GM18861 (cell line): Measurements from ENCODE around the gene SEMA3D.

Source experiments
- ATAC-seq: cut with Tn5 transposase; IDR thresholded peaks from one replicate; pipeline ENCODE4 v1.9.1; 2021; ENCODE audit not compliant: unreplicated experiment

Gene SEMA3D

DNA sequence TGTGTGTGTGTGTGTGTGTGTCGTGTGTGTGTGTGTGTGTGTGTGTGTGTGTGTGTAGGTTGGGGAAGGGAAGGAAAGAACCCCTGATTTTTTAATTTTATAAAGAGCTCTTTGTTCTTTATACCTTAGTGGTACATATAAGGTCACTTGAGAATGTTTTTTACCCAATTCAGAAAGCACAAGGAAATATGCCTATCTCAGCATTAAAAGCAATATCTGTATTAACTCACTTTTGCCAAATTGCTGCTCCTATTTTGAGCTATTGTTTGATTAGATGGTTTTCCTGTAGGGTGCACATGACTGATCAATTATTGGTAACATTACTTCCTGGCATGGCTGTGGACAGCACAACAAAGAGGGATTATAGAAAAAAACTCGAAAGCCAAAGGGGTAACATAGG is 60.5 kb downstream of the SEMA3D start:
- ATAC-seq: no peak

DNA sequence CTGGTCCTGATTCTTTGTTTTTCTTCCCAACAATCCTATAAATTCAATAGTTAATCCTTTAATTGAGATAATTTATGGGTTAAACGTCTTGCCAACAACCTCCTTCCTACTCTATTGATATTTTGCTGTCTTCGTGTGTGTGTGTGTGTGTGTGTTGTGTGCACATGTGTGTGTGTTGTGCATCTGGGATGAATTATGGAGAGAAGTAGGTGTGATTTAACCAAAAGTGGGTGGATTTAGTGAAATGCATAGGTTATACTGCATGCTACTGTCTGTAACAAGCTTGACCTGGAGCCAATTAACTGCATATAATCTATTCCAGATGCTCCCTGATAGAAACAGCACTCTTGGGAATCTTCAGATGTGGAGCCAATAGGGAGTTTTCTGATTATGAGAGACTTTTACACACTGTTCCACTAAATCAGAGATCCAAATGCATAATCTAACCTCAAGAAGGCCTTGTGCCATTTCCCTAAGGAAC is 61.2 kb downstream of the SEMA3D start:
- ATAC-seq: no peak

DNA sequence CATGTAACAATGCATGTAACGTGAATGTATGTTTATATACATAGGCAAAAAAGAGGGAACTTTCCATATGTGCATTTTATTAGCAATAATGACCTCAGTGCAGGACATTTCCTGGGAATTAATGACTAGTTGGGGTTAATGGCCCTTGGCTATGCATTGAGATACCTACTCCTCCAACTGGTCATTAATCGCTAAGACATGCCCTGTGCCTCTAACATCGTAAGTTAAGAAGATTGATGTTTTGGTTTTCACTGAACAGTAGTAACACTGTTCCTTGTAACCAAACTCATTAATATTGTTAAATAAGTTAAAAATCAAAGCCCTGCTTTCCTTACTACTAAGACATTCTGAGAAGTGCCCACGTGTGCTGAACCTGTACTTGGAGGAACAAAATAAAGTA is 61.7 kb downstream of the SEMA3D start:
- ATAC-seq: no peak

DNA sequence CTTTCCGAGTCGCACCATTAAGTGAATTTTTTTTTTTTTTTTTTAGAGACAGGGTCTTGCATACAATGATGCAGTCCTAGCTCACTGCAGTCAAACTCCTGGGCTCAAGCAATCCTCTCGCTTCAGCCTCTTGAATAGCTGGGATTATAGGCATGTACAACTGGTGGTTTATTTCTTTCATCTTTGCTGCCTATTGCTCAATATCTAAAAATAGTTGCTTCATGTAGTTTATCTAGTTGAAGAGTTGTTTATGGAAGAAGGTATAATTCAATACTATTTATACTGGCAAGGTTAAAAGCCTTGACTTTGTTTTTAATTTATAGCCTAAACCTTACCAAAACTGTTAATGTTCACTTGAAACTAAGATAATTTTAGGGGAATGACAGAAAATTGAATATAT is 66.9 kb downstream of the SEMA3D start:
- no peak for ATAC-seq

DNA sequence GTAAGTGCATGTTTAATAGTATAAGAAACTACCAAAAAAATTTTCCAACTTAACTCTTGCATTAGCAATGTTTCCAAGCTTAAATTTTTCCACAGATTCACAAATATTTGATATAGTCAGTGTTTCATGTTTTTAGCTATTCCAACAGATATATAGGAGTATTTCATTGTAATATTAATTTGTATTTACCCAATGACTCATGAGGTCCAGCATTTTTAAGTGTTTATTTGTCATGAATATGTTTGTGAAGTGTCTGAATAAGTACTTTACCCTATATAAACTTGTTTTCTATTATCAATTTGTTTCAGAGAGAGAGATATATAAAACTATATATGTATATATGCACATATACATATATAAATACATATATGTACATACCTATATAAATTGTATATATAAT is 71.0 kb downstream of the SEMA3D start:
- ATAC-seq: no peak

DNA sequence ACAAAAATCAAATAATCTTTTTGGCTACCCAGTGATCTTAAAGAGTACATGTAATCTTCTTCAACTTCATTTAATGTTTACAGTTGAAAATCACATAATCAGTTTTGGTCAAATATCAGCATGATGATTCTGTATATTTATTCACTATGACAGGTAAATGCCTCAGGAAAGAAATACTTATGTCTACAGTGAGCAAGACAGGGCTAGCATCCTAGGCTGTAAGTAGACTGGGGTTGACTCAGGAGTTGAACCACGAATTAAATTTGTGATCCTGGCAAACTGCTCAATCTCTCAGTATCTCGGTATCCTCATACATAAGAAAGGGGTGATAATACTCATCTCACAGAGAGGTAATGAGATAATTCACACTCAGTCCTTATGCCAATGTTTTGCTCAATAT is 71.8 kb downstream of the SEMA3D start:
- no peak for ATAC-seq

DNA sequence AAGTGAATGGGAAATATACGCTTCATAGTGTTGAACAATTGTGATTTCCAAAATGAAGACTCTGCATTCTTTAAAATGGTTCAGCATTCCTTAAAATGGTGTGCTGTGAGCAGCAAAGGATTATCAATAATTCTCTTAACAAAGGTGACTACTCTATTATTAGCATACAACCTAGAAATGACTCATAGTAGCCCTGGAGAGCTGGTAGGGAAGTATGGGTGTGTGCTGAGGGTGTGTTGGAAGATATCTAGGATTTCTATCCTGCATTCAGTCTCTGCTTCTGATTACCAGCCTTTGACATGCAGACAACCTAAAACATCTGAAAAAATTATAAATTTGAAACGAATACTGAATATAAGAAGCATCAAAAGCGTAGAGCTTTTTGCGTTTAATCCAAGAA is 72.5 kb downstream of the SEMA3D start:
- ATAC-seq: no peak

DNA sequence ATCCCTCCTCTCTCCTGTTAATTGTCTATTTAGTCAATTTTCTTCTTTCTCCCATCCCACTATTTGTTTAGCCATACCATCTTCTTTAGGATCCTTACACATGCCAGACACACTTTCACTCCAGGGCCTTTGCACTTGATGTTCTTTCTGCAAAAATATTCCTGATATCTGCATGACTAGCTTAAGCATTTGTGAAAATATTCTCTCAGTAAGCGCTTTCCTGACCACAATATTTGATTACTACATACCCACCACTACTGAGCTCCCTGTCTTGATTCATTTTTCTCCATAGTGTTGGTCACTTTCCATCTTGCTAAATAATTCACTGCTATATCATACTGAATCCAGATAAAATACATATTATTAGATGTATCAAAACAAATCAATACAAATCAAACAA is 75.1 kb downstream of the SEMA3D start:
- no peak for ATAC-seq

DNA sequence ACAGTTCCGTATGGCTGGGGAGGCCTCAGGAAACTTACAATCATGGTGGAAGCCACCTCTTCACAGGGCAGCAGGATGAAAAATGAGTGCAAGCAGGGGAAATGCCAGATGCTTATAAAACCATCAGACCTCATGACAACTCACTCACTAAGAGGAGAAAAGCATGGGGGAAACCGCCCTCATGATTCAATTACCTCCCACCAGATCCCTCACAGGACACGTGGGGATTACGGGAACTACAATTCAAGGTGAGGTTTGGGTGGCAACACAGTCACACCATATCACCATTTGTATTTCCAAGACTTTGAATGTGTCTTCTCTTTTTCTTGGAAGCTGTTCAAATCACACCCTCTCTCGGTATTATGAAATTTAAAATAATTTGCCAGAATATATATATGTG is 80.1 kb downstream of the SEMA3D start:
- ATAC-seq: no peak

DNA sequence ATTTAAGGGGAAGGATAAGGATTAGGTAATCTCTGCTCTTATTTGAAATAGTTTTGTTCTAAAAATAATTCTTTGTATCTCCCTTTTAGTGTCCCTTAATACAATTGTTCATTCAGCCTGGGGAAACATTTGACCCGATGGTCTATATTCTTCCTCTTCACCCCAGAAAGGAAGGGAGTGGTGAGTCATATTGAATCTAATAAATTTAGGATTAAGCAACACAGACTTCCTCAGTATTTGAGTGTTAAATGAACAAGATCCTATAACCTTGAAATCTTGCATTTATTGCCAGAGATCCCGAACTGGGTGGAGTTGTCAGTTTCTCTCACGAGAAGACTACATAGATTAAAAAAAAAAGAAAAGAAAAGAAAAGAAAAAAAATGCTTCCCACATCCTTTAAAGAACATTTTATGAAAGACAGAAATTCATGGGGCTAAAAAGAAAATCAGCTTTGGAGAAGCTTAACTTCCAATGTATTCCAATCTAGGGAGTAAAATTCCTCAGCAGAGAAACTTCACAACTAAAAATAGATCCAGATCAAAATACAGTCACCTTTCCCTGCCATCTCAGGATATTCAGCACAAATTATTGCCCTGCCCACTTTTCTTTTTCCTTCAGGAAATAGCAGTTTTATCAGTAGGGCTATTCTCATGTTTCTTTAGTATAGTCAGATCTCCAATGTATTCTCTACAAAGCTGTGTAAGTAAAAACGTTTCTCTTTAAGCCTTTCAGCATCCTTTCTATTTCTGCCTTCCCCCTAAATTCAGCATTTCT is 82.2 kb downstream of the SEMA3D start:
- ATAC-seq: no peak

DNA sequence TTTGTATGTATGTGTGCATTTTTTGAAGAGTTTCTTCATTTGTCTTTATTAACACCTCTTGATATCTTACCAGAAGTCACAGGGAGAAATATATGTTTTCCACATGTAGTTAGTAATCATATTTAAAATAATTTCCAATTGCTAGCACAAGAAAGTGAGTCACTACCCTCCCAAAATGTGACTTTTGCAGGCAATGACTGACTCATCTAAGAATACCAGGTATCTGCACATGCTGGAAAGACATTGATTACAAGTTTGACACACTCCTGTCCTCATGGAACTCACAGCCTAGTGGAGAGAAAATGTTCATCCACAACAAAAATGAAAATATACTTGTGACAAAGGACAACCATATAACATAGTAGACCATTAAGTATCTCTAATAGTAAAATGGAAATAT is 82.9 kb downstream of the SEMA3D start:
- no peak for ATAC-seq

DNA sequence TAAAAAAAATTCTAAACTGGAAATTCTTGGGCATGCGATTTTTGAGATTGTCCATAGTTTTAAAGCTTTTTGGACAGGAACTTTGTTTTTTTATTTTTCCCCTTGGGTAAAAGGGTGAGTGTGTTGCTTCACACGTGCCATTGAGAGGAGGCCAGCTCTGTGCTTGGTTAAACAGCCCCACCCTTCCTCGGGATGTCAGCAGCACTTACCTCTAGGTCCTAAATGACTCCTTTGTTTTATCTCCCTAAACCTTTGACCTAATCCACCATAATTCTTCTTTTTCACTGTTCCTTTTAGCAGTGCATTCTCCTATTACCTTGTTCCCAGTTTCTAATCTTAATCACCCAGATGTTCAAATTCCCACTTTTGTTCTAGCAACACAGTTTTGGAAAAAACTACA is 83.5 kb downstream of the SEMA3D start:
- ATAC-seq: no peak

DNA sequence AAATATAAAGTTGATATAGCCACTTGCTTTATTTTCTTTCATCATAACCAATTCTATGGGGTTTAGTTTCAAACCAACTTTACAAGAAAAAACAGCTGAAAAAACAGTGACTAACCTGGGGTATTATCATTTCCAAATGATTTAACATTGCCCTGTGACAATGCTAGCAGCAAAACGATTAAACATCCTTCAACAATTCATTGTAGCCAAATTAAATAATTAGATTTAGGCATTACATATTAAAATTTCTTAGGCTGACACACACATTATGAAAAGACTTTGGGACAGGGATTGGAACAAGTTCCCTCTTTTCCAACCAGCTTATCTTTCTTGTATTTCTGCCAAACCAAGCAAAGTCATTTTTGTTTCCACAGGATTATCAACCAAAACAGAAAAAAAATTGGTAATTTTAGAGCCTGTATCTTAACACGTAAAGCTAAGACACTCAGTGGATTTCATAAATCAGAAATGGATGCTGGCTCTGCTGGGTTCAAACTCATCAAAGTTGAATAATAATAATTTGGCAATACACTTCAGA is 84.0 kb downstream of the SEMA3D start:
- no peak for ATAC-seq

DNA sequence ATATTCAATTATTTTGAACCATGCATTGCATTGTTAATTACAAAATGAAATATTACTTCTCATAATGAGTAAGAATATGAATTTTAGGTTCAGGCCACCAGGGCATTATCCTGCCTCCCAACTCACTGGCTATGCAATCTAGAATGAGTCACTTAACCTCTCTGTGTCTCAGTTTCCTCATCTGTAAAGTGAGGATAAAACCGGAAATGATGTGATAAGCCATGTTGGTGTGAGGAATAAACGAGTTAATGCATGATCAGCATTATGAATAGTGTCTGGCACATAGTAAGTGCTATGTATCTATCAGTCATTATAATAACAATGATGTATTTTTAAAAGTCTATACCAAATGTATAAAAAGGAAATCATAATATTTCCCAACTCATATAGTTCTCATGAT is 85.5 kb downstream of the SEMA3D start:
- ATAC-seq: no peak

DNA sequence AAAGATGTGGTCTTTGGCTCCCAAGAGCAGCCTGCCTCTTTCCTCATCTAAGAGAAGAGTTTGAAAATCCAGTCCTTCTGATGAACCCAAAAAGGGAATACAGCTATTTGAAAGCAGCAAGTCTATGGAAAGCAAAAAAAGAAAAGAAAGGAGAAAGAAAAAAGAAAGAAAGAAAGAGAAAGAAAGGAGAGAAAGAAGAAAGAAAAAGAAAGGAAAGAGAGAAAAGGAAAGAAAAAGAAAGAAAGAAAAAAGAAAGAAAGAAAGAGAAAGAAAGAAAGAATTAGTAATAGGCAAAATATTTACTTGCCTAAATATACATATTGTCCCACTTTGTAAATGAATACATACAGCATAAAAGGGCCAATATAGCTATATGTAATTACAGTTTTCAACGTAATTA is 89.0 kb downstream of the SEMA3D start:
- ATAC-seq: no peak

DNA sequence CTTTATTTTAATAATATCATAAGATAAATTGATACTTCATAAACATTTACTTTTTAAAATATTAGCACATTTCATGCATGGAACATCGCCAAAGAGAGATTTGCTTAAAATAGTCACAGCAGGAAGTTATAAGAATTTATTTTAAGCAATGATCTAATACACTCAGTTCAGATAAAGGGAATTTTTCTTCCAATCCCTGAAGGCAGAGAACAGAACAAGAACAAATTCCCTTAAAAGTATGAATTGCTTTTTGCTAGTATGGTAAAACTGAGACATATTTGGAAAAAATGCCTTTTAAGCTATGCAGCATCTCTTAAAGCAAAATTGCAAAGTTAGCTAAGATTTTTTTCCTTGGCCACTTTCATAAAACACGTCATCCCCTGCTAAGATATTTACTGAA is 91.0 kb downstream of the SEMA3D start:
- no peak for ATAC-seq

DNA sequence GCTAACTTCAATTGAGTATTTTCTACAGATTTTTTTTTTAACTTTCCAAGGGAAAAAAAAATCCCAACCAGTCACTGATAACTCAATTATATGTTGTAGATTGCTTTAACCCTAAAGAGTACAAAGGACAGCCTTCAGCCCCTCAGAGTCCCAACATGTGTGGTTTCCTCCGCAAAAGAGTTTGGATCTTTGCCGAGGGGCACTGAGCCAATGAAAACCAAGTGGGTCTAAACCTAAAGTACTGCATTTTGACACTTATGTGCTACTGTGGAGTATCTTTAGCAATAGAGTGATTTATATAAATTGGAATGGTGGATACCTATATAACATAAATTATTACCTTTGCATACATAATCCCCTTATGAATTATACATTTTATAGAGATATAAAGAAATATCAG is 91.5 kb downstream of the SEMA3D start:
- no peak for ATAC-seq

DNA sequence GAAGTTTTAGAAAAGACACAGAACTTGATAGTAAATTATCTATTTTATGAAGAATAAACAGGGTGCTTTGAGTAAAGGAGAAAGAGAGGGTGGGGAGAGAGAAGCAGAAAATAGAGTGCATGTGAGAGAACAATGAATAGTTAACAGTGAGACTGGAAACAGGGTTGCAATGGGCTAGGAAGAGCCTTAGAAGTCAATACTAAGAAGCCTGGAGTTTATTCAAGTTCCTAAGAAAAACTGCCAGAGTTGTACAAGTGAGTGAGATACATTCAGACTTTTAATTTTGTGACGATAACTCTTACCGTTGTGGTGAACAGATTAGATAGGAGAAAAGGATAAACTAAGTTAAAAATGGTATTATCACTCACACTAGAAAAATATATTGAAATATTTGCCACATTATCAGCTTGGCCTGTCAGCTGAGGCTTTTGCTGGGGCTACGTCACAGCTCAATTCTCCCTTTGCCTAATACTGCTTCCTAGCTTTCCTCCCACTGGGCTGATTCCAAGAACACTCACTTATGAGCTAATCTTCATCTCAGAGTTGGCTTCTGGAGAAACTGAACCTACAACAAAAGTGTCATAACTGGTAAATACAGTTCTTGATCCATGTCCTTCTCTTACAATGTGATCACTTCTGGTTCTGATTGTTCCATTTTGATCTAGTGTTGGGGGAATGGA is 92.7 kb downstream of the SEMA3D start:
- no peak for ATAC-seq

DNA sequence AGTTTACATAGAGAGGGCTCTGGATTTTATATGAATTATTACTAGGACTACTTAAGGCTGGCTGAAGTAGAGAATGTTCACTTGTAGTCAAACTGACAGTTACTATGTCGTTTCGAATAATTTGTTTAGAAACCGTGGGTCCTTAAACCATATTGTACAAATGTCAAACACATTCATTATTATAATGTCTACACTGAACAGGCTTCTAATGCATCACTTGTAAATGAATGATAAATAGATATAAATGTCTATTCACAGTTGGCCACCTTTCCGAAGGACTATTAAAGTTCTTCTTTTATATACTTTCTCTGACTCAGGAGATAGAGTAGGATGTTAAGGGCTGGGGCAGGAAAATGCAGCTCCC is 95.3 kb downstream of the SEMA3D start:
- ATAC-seq: no peak

DNA sequence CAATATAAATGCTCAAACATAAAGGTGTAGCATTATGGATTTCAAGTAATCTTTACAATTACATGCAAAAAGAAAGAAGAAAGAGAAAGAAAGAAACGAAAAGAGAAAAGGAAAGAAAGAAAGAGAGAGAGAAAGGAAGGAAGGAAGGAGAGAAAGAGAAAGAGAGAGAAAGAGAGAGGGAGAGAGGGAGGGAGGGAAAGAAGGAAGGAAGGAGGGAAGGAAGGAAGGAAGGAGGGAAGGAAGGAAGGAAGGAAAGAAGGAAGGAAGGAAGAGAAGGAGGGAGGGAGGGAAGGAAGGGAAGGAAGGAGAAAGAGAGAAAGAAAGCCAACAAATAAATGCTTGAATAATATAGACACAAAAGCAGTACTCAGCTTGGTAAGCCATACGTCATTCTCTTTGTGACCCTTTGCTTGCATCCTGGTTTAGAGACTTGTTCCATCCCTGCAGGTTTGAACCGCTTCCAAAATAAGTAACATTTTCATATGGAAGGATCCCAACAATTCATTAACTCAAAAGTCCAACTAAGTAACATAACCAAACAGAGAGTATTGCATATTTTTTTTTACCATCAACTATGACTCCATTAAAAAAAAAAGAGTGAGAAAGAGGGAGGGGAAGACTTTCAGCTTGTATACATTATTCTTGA is 95.8 kb downstream of the SEMA3D start:
- no peak for ATAC-seq

DNA sequence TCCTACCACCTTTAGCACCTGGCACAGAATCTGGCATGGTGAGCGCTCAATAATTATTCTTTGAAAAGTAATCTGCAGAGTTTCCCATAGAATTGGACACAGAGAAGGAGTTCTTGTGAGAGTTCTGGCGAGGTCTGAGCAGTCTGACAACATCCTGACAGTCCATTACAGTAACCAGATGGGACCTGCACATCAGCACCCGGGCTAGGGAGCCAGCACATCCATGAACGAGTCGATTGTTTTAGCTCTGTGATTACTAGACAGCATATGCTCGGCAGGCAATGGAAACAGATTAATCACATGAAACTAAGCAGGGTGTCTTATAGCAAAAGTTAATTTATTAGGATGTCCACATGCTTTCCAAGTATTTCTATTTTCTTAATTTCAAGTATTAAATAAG is 96.7 kb downstream of the SEMA3D start:
- ATAC-seq: no peak

DNA sequence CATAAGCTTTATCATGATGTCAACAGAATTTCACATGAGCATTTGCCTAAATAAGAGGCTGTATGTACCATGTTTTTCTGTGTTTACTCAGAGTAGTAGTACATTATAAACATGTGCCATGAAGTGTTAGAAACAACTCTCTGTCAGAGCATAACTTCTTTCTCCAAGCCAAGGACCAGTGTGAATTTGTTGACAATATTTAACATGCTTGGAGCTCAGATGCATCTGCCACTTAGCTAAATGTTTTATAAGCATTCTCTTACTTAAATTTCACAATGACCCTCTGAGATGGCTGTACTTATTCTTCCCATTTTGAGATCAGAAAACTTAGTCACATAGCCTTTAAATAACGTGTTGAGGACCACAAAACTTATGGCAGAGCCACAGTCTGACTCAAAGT is 105.0 kb downstream of the SEMA3D start:
- no peak for ATAC-seq
